ENCODE data around the gene KMT5C.

Gene KMT5C

GRCh38 chr19:55369653-55370304 lies 30.1 kb downstream of the KMT5C start:
- peak; percentile 29 for DNase-seq

- no peak for DNase-seq
These were observed 30.8 kb downstream of the KMT5C start, which contains the start of gene IL11 for GRCh38 chr19:55370305-55370988. Gene IL11, minus strand, starts transcription at chr19:55370463. Its CDS starts 153 bp downstream, at chr19:55370310.

DNA sequence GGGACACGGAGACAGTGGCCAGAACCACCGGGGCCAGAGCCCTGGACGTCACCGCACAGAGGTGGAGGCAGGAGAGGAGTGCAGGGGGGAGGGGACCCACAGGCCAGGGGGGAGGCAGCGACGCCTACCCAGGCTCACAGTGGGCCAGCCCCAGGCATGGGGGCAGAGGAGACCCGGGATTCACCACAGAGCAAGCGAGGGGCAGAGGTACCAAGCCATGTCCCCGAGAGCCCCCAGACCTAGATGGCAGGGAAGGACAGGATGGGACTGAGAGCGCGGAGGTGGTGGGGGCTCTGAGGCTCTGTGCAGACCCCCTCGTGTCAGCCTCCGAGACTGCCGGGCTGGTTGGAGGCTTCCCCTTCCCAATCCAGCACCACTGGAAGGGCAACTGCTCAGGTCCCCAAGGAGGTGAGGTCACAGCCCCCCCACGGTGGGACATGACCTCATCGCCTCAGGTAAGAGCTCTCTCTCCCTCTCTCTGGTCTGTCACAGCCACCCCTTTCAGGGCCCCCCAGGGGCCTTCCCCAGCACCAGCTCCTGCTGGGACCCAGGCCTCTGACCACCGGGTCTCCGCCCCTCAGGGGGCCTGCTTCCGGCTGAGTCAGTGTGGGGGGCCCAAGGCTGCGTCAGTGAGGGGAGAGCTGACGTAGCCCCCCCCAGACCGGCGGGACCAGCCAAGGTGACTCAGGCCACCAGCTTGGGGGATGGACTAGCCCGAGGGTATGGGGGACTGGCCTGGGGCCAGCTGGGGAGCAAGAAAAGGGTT lies 32.8 kb downstream of the KMT5C start:
- DNase-seq: no peak

GRCh38 chr19:55373306-55373992 lies 33.8 kb downstream of the KMT5C start:
- no peak for DNase-seq

- DNase-seq: no peak
These were observed 34.5 kb downstream of the KMT5C start for GRCh38 chr19:55373993-55374757.

DNA sequence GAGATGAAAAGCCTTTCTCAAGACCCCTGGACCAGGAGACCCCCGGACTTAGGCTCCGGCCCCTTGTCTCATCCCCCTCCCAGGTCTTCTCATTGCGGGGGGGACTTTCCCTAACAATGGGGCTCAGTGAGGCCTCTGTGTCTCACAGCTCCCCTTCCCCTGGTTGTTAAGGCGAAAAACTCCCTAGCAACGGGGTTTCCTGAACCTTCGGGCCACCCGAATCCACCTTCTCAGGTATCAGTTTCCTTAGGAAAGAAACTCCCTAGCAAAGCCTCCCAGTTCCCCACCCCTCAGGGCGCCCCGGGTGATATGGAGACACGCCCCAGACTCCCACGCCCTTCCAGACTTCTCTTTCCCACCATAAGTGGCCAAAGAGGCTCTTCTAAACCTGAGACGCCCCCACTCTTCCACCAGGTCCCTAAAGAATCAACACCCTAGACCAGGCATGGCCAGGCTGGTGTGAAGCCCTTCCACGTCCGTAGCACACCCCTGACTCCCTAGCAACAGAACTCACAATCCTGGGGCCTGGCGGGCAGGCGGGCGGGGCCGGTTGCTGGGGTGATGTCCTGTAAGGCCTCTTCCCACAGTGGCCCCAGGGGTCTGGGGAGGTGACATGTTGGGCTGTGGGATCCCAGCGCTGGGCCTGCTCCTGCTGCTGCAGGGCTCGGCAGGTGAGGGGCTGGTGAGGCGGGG lies 36.7 kb downstream of the KMT5C start, which contains the start of gene TMEM190:
Gene TMEM190 (plus strand): TSS at position 586 of the 693 bp plus-strand sequence. CDS start 28 bp downstream, at position 614.
- DNase-seq: no peak

- no peak for DNase-seq
These were observed 37.9 kb downstream of the KMT5C start for GRCh38 chr19:55377356-55378131.

- DNase-seq: peak; percentile 42
These were observed 39.5 kb downstream of the KMT5C start for GRCh38 chr19:55379174-55379573.

- DNase-seq: no peak
These were observed 42.3 kb downstream of the KMT5C start for GRCh38 chr19:55382013-55382412.

GRCh38 chr19:55382522-55383054 lies 42.9 kb downstream of the KMT5C start:
- DNase-seq: no peak

GRCh38 chr19:55383279-55384130 lies 43.8 kb downstream of the KMT5C start:
- no peak for DNase-seq

- no peak for DNase-seq
These were observed 44.6 kb downstream of the KMT5C start, which contains the start of gene TMEM238 for GRCh38 chr19:55384131-55384919. Gene TMEM238, minus strand, starts transcription at chr19:55384292. Its CDS starts 33 bp downstream, at chr19:55384259.

DNA sequence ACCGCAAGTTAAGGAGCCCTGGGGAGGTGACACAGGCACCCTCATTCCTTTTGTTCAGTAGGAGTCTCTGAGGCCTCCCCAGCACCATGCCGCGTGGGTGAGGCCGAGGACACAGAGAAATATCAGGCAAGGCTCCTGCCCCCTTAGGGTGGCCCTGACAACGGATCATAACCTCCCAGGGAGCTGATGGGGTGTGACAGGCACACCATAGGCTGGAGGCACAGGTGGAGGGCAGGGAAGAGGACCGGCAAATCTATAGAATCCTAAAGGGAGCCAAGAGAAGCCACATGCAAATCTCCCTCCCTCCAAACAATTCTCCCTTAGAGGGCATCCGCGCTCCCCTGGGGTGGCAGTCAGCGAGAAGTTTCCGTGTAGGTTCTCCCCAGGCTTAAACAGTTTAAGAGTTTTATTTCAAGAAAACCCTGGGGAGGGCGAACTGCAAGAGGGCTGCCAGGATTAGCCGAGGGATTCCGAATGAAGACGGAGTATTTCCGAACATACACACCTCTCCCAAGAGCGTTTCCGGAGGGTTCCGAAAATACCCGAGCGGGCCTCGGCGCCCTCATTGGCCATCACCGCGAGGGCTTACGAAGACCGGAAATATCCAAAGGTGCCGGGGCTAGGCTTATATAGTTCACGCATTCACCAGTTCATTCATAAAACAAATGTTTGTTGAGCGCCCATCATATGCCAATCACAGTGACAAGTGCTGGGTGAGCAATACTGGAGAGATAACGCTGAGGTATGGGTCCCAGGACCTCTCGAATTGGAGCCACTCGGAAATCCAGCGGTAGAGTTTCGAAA lies 45.4 kb downstream of the KMT5C start:
- peak; percentile 88 for DNase-seq

- DNase-seq: peak; percentile 89
These were observed 46.2 kb downstream of the KMT5C start, which contains the start of gene RPL28 for GRCh38 chr19:55385724-55386492. Gene RPL28, plus strand, starts transcription at chr19:55385932. Its CDS starts 426 bp downstream, at chr19:55386358.

- DNase-seq: no peak
These were observed 46.9 kb downstream of the KMT5C start for GRCh38 chr19:55386493-55386971.

DNA sequence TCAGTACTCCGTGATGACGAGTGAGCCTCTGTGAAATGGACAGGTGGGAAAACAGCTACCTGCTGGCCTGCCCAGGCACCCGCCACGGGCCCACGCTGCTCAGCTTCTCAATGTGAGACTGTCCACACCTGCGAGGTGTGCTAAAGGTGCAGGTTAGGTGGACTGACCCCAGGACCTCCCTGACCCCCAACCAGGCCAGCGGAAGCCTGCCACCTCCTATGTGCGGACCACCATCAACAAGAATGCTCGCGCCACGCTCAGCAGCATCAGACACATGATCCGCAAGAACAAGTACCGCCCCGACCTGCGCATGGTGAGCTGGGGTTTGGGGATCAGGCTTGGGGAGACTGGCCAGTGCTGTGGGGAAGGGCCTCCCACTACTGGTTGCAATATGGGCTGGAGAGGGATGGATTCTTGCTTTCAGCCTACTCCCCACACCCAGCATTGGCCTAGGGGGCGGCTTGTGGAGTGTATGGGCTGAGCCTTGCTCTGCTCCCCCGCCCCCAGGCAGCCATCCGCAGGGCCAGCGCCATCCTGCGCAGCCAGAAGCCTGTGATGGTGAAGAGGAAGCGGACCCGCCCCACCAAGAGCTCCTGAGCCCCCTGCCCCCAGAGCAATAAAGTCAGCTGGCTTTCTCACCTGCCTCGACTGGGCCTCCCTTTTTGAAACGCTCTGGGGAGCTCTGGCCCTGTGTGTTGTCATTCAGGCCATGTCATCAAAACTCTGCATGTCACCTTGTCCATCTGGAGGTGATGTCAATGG lies 48.2 kb downstream of the KMT5C start:
- DNase-seq: no peak
